Measurements from ENCODE around the gene PIH1D2. TPM values are rescaled to one million over a fixed set of nuclear protein-coding genes. Genes with fewer than 3 reads are reported as not detected.

Gene PIH1D2
- total RNA-seq, 4 donors from 2014 or later = 6.4 to 12.8 (median 11.1) TPM

DNA sequence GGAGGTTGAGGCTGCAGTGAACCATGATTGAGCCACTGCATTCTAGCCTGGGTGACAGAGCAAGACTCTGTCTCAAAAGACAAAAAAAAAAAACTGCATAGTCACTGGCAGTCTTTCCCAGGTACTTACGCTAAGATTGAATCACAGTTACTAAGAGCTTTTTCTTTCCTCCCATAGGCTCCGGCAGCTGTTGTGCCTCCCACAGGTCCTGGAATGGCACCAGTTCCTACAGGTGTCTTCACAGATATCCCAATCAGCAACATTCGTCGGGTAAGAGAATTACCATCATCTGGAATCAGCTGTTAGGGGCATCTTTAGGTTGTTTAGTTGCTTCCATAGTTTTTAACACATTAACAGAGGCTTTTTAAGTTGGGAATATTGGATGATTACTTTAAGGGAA is 28.9 kb downstream of the PIH1D2 start:
- intact Hi-C loops (cut with DNase I) = no loop called here
- Histone ChIP-seq H3K4me1 (no peaks in the 10 kb centered on the region), H3K4me3 (replicated peaks in 1 of 3) (no peak overlapping the region), H3K27ac (no peak overlapping the region), H3K9me3 (no peaks in the 10 kb centered on the region), H3K36me3 (peaks cover 17 to 25% of the 10 kb centered on the region in 2 donors), H3K27me3 (no peaks in the 10 kb centered on the region)
- TF ChIP-seq POLR2A (IDR thresholded peaks at IDR 0.05) = no peak
- TF ChIP-seq, protein P1, sequence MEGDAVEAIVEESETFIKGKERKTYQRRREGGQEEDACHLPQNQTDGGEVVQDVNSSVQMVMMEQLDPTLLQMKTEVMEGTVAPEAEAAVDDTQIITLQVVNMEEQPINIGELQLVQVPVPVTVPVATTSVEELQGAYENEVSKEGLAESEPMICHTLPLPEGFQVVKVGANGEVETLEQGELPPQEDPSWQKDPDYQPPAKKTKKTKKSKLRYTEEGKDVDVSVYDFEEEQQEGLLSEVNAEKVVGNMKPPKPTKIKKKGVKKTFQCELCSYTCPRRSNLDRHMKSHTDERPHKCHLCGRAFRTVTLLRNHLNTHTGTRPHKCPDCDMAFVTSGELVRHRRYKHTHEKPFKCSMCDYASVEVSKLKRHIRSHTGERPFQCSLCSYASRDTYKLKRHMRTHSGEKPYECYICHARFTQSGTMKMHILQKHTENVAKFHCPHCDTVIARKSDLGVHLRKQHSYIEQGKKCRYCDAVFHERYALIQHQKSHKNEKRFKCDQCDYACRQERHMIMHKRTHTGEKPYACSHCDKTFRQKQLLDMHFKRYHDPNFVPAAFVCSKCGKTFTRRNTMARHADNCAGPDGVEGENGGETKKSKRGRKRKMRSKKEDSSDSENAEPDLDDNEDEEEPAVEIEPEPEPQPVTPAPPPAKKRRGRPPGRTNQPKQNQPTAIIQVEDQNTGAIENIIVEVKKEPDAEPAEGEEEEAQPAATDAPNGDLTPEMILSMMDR (IDR thresholded peaks at IDR 0.05) = no peak
- WGBS, 2 donors = 97 to 99% methylated on average over 4 of the region's 4 CpGs
- DNase-seq = no peak

DNA sequence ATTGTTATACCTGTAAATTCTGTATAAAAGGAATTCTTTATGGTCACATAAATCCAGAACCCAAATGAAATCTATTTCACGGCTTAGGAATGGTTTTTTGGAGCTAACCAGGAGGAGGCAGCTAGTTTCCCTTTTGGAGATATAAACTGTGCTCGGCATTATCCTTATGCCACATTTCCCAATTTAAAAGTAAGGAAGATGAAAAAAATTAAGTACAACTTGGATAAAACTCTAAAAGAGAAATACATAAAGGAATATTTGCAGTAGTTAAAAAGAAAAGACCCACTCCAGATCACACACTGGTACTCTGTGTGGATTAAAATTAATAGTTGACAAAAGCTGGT is 30.9 kb downstream of the PIH1D2 start:
- Histone ChIP-seq H3K4me1 (no peaks in the 10 kb centered on the region), H3K27me3 (no peaks in the 10 kb centered on the region), H3K27ac (no peak overlapping the region), H3K9me3 (no peaks in the 10 kb centered on the region), H3K4me3 (replicated peaks in 1 of 3) (no peak overlapping the region), H3K36me3 (peaks cover 21 to 42% of the 10 kb centered on the region in 2 donors)
- intact Hi-C loops (cut with DNase I) = no loop called here
- 97 to 98% methylated on average over 2 of the region's 2 CpGs for WGBS, 2 donors
- TF ChIP-seq, protein P1 (IDR thresholded peaks at IDR 0.05) = no peak
- TF ChIP-seq POLR2A (IDR thresholded peaks at IDR 0.05) = no peak
- no peak for DNase-seq

DNA sequence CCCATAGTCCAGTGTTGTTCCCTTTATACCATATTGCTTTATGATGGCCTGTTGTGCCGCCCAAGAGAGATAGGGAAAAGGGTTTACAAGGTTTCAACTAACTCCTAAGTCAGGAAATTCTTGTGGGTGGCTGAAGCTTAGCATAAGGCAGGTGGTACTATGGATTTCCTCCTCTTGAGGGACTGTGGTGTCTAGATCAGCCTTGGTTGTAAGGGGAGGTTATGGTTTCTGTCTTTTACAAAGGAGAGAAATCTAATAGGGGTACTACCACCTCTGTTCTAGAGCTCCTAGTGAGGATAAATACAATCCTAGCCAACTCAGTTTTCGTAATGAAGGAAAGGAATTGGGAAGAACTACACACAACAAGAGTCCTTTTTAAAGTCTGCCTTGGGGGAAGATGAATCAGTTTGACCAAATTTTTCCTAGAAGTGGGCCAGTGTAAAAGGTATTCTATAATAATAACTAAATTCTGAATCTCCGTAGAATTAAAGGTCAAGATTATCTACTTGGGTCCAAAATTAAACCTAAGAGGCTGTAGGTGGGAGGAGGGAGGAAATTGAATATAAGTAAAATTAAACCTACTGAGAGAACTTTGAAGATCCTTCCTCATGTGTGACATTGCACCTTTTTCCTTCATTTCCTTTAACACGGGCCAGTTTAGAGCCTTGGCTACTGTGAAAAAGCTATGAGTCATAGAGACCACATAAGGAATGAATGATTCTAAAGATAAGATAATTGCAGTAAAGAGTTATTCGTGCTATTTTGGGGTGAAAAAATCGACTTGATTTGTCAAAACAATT is 31.5 kb downstream of the PIH1D2 start:
- WGBS, 2 donors = 74 to 88% methylated on average over 6 of the region's 6 CpGs
- Histone ChIP-seq H3K27ac (no peak overlapping the region), H3K27me3 (no peaks in the 10 kb centered on the region), H3K36me3 (peaks cover 27 to 46% of the 10 kb centered on the region in 2 donors), H3K4me1 (no peaks in the 10 kb centered on the region), H3K4me3 (replicated peaks in 1 of 3) (no peak overlapping the region), H3K9me3 (no peaks in the 10 kb centered on the region)
- intact Hi-C loops (cut with DNase I) = no loop called here
- TF ChIP-seq POLR2A (IDR thresholded peaks at IDR 0.05) = no peak
- TF ChIP-seq, protein P1 (IDR thresholded peaks at IDR 0.05) = no peak
- no peak for DNase-seq

DNA sequence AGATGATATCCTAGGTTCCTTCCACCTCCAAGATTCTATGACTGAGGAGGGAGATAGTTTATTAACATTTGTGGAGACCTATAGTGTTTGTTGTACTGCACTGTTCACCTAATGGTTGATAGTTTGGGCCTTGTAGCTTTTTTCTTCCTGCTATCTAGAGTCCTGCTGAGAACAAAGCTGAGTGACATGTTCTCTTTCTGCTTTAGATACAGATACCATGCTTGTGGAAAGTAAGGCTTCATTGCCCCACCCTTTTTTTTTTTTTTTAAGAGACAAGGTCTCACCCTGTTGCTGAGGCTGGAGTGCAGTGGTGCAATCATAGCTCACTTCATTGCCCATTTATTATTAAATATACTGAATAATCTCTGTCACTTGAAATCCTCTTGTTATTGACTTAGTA is 36.3 kb downstream of the PIH1D2 start:
- Histone ChIP-seq H3K4me1 (no peaks in the 10 kb centered on the region), H3K4me3 (replicated peaks in 1 of 3) (no peak overlapping the region), H3K9me3 (no peaks in the 10 kb centered on the region), H3K27ac (no peak overlapping the region), H3K27me3 (no peaks in the 10 kb centered on the region), H3K36me3 (peaks cover 31 to 58% of the 10 kb centered on the region in 2 donors)
- no peak for DNase-seq
- intact Hi-C loops (cut with DNase I) = no loop called here
- TF ChIP-seq, protein P1 (IDR thresholded peaks at IDR 0.05) = no peak
- no peak for TF ChIP-seq POLR2A (IDR thresholded peaks at IDR 0.05)

DNA sequence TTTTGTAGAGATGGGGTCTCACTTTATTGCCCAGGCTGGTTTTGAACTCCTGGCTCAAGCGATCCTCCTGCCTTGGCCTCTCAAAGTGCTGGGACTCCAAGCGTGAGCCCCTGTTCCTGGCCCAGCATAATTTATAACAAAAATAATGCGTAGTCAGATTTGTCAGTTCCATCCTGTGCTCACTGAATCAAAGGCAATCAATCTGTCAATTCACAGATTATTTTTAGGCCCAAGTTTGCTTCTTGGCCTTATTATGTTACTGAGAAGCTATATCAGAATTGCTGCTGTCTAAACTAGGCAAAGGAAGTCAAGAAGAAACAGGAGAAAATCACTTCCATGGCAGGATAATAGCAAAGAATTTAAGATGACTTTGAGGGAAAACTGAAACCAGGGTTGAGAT is 39.9 kb downstream of the PIH1D2 start:
- no peak for DNase-seq
- WGBS, 2 donors = 94 to 96% methylated on average over 3 of the region's 3 CpGs
- Histone ChIP-seq H3K9me3 (no peaks in the 10 kb centered on the region), H3K4me3 (replicated peaks in 1 of 3) (no peak overlapping the region), H3K36me3 (peaks cover 44 to 63% of the 10 kb centered on the region in 2 donors), H3K27ac (no peak overlapping the region), H3K4me1 (no peaks in the 10 kb centered on the region), H3K27me3 (no peaks in the 10 kb centered on the region)
- TF ChIP-seq POLR2A (IDR thresholded peaks at IDR 0.05) = no peak
- intact Hi-C loops (cut with DNase I) = no loop called here

Measured in thyroid gland (tissue), 4 donors.